Activated naive CD4-positive, alpha-beta T cell treated with anti-CD3 and anti-CD28 coated beads, Interleukin-2, amount 10 ng/mL, durations not matched to agents 7 days and 5 days (primary cell): ENCODE data around the gene TMED1.

Source experiments
- CTCF ChIA-PET: fragments of 350-600 bp; sonication (Branson Sonifier 250); formaldehyde crosslinking; loops from one replicate; lab custom pipeline; 2021; ENCODE audit warnings: antibody characterized with exemption; lab: Charles Lee
- DNase-seq: peaks from one replicate; pipeline ENCODE4 v3.0.0-alpha.2; 2020
- H3K27ac Mint-ChIP-seq: one replicate; pipeline ENCODE4 v1.8.0; 2021; ENCODE audit warnings: mild to moderate bottlenecking, moderate library complexity, mixed read lengths
- H3K27me3 Mint-ChIP-seq: one replicate; pipeline ENCODE4 v1.8.0; 2021; ENCODE audit warnings: mild to moderate bottlenecking, mixed read lengths
- H3K36me3 Mint-ChIP-seq: one replicate; pipeline ENCODE4 v1.8.0; 2021; ENCODE audit warnings: mixed read lengths
- H3K4me1 Mint-ChIP-seq: one replicate; pipeline ENCODE4 v1.8.0; 2021; ENCODE audit warnings: mixed read lengths
- H3K4me3 Mint-ChIP-seq: one replicate; pipeline ENCODE4 v1.8.0; 2021; ENCODE audit warnings: mild to moderate bottlenecking, moderate library complexity, mixed read lengths
- H3K9me3 Mint-ChIP-seq: one replicate; pipeline ENCODE4 v1.8.0; 2021; ENCODE audit warnings: mixed read lengths

TMED1 gene

DNA sequence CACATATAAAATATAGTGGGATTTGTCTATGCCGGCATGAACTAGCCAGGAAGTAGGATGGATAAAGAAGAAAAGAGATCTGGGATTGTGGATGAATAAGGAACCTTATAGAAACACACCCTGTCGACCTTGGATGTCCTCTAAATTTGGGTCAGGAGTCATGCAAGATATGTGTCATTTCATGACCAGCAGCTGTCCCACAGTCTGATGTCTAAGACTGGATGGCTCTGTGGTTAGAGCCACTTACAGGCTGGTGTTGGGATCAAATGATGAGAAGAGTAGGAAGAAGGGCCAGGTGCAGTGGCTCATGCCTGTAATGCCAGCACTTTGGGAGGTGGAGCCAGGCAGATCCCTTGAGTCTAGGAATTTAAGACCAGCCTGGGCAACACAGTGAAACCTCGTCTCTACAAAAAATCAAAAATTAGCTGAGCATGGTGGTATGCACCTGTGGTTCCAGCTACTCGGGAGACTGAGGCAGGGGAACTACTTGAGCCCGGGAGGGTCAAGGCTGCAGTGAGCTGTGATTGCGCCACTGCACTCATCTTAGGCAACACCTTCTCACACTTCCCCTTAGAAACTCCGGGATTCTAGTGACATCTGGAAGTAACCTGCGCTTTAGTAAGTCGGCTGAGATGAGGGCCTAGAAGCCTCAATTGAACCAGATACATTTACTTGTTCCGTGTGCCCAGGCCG is 30.8 kb downstream of the TMED1 start:
- Mint-ChIP-seq H3K27ac (peak overlapping the region; percentile 62), H3K27me3 (no peaks in the 10 kb centered on the region), H3K36me3 (peaks cover 45% of the 10 kb centered on the region), H3K4me1 (peaks cover 21% of the 10 kb centered on the region), H3K4me3 (no peak overlapping the region), H3K9me3 (no peaks in the 10 kb centered on the region)
- DNase-seq, result no peak
- CTCF ChIA-PET, result interaction anchor here (1.5 kb wide), 1 partner anchor 53 kb away, joined by 3 read pairs; no protein-coding TSS in a partner anchor

DNA sequence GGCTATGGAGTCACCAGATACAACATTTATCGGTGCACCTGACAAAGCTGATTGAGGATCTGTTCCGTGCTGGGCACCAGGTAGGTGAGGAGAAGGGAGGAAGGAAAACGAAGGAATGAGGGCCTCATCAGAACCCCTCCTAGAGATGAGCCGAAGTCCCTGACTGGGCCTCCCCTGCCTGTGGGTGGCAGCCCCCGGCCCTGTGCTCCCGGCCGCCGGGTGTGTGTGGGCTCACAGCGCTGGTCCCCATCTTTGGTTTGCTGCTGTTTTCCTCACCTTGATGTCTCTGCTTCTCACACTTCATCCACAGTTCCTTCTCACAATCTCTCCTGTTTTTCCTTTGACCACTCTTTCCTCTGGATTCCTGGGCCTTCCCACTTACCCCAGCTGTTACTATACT is 32.8 kb downstream of the TMED1 start:
- CTCF ChIA-PET, result no interaction called here
- Mint-ChIP-seq H3K36me3 (peaks cover 41% of the 10 kb centered on the region), H3K9me3 (no peaks in the 10 kb centered on the region), H3K4me3 (no peak overlapping the region), H3K27me3 (no peaks in the 10 kb centered on the region), H3K4me1 (peaks cover 15% of the 10 kb centered on the region), H3K27ac (peak overlapping the region; percentile 64)
- DNase-seq, result no peak

DNA sequence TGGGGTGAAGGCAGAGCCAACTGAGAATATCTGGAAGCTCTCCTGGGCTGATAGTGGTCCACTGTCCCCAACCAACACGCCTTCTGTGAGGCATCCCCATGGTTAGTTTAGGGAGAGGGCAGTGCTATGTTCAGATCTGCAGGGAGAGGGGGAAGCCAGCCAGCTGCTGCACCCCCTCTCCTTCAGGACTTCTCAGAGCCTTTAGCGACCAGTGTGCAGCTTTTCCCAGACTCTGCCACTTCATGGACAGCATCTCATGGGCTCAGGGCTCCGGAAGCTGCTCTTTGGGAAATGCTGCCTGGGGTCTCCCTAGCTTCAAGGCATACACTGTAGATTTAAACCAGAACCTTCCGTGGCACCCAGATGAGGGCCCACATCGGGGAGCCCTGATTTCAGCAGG is 33.5 kb downstream of the TMED1 start:
- Mint-ChIP-seq H3K27me3 (no peaks in the 10 kb centered on the region), H3K27ac (no peak overlapping the region), H3K36me3 (peaks cover 44% of the 10 kb centered on the region), H3K9me3 (no peaks in the 10 kb centered on the region), H3K4me3 (no peak overlapping the region), H3K4me1 (peaks cover 18% of the 10 kb centered on the region)
- CTCF ChIA-PET, result no interaction called here
- DNase-seq, result no peak

DNA sequence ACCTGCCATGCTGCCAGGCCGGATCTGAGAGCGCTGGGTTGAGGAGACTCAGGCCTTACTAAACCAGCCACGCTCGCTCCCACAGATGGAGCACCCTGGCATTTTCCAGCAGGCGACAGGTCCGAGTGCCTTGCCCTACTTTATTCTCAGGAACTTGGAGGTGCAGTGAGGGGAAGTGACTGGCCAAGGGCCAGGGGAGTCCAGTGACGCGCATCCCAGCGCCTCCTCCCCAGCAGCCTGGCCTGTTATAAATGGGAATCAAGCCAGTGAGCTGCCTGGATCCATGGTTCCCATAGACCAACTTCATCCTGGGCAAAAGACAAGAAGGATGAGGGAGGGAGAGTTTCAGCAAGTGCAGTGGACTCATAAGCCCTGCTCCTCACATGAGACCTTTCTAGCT is 35.5 kb downstream of the TMED1 start:
- H3K4me1 Mint-ChIP-seq, result peaks cover 32% of the 10 kb centered on the region
- no peaks in the 10 kb centered on the region for H3K9me3 Mint-ChIP-seq
- H3K27ac Mint-ChIP-seq, result no peak overlapping the region
- no peak overlapping the region for H3K4me3 Mint-ChIP-seq
- no peaks in the 10 kb centered on the region for H3K27me3 Mint-ChIP-seq
- H3K36me3 Mint-ChIP-seq, result peaks cover 47% of the 10 kb centered on the region
- CTCF ChIA-PET, result no interaction called here
- DNase-seq, result no peak

DNA sequence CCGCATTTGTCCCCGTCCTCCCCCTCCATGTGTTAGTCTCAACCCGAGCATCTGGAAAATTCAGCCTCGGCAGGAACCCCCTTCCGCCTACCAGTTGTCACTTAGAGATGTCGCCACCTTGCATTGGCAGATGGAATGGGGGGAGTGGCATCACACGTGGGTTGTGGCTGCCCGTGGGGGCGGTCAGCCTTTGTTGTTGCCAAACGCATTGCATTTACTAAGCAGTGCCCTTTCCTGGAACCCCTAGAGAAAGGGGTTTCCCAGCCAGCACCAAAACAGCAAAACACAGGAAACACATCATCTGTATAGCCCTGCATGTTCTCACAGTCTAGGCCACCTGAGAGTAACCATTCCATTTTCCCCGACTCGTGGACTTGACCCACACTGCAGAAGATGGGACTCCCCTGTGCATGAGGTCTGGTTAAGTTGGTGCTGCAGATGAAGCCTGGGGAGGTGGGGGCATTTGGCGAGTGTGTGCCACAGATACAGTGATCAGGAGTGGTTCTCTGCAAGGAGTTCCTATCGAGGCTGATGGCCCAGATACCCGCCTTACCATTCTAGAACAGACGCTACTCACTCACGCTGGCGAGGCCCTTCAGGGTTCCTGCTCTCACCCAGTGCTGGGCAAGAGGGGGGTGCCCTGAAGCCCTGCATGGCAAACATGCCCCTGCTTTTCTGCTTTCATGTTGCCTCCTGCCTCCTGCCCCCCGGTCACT is 38.3 kb downstream of the TMED1 start:
- Mint-ChIP-seq H3K27me3 (no peaks in the 10 kb centered on the region), H3K9me3 (no peaks in the 10 kb centered on the region), H3K36me3 (peaks cover 38% of the 10 kb centered on the region), H3K4me1 (peaks cover 34% of the 10 kb centered on the region), H3K4me3 (peak overlapping the region; percentile 65), H3K27ac (peak overlapping the region; percentile 97)
- peak; percentile 88 for DNase-seq
- CTCF ChIA-PET, result no interaction called here

DNA sequence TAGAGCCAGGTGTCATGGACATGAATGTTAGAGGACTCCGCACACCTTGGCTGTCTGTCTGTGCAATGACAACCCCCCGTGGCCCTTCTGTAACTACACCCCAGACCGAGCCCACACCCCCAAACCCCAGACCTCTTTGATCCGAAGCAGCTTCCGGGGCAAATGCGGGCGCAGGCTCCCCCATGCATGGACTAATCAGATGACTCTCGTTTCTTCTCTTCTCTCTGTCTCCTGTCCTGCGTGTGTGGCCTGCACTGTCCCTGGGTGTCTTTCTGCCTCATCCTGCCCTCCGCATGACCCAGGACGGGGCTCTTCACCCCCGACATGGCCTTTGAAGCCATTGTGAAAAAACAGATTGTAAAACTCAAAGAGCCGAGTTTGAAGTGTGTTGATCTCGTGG is 38.9 kb downstream of the TMED1 start:
- Mint-ChIP-seq H3K4me1 (peaks cover 34% of the 10 kb centered on the region), H3K27ac (peak overlapping the region; percentile 97), H3K9me3 (no peaks in the 10 kb centered on the region), H3K36me3 (peaks cover 41% of the 10 kb centered on the region), H3K27me3 (no peaks in the 10 kb centered on the region), H3K4me3 (peak overlapping the region; percentile 65)
- CTCF ChIA-PET, result no interaction called here
- DNase-seq, result peak; percentile 37

DNA sequence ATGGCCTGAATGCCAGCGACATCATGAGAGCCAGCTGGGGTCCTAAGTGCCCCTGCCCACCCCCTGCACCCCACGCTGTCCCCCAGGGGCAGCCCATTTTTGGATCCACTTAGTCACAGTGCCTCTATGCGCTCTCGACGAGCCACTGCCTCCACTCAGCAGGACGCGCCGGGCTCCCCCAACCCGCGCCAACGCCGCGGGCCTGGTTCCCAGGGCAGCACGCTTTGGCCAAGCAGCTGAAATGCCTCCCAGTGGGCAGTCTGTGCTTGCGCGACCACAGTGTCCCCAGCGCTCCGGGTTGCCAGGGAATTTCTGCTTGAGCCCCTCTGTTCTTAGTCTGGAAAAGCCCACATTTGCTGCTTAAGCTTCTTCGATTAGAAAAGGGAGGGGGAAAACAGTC is 39.4 kb downstream of the TMED1 start:
- CTCF ChIA-PET, result no interaction called here
- peaks cover 43% of the 10 kb centered on the region for H3K36me3 Mint-ChIP-seq
- H3K4me1 Mint-ChIP-seq, result peaks cover 34% of the 10 kb centered on the region
- H3K4me3 Mint-ChIP-seq, result no peak overlapping the region
- H3K27me3 Mint-ChIP-seq, result no peaks in the 10 kb centered on the region
- peak overlapping the region; percentile 97 for H3K27ac Mint-ChIP-seq
- H3K9me3 Mint-ChIP-seq, result no peaks in the 10 kb centered on the region
- no peak for DNase-seq

DNA sequence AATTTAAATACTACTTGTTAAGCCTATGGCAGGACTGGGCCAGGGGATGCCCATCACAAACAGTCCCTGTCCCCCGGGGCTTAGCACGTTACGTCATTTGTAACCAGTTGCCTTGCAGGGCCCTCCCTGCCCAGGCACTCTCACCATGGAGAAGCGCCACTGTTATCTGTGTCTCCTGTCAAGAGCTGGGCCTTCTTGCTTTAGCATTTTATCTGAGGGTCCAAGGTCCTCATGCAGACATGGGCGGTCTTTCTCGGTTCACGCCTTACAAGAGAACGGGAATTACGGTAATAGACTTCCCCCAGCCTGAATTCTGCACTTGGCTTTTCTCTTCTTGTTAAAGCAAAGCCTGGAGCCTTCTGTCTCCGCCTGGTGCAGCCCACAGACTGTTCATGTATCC is 46.1 kb downstream of the TMED1 start:
- H3K36me3 Mint-ChIP-seq, result peaks cover 38% of the 10 kb centered on the region
- no peaks in the 10 kb centered on the region for H3K27me3 Mint-ChIP-seq
- DNase-seq, result no peak
- H3K9me3 Mint-ChIP-seq, result no peaks in the 10 kb centered on the region
- no peak overlapping the region for H3K4me3 Mint-ChIP-seq
- no peaks in the 10 kb centered on the region for H3K4me1 Mint-ChIP-seq
- CTCF ChIA-PET, result no interaction called here
- no peak overlapping the region for H3K27ac Mint-ChIP-seq

DNA sequence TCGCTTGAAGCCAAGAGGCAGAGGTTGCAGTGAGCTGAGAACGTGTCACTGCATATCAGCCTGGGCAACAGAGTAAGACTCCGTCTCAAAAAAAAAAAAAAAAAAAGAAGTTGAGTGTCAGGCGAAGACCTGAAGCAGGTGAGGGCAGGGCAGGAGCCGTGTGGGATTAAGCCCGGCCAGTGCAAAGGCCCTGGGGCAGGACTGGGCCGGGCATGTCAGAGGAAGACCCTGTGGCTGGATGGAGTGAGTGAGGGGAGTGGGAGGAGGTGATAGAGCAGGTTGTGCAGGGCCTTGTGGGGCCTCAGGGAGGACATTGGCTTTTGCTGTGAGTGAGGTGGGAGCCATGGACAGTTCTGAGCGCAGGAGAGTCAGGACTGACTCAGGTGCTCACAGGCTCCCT is 47.9 kb downstream of the TMED1 start:
- DNase-seq, result no peak
- Mint-ChIP-seq H3K27me3 (no peaks in the 10 kb centered on the region), H3K9me3 (no peaks in the 10 kb centered on the region), H3K4me3 (no peak overlapping the region), H3K4me1 (no peaks in the 10 kb centered on the region), H3K36me3 (peaks cover 46% of the 10 kb centered on the region), H3K27ac (no peak overlapping the region)
- CTCF ChIA-PET, result no interaction called here

DNA sequence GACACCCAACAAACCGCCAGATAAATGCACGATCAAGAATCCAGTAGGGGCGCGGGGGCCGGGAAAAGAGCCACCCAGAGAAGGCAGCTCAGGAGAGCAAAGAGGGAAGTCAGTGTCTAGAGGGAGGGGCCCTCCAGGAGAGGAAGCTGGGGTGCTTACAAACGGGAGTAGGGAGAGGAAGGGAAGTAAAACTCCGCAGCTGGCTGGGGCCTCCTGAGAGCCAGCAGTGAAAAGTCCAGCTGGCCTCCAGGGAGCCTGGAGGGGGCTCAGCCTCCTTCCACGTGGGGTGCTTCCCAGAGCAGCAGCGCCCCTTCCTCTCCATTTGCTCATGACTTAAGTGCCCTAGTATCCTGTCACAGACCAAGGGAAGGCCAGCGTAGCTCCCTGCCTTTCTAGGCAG is 51.8 kb downstream of the TMED1 start:
- Mint-ChIP-seq H3K27ac (peak overlapping the region; percentile 55), H3K4me1 (peaks cover 2% of the 10 kb centered on the region), H3K4me3 (no peak overlapping the region), H3K9me3 (no peaks in the 10 kb centered on the region), H3K27me3 (no peaks in the 10 kb centered on the region), H3K36me3 (peaks cover 68% of the 10 kb centered on the region)
- DNase-seq, result no peak
- CTCF ChIA-PET, result interaction anchor here (1.4 kb wide), 1 partner anchor 65 kb away, joined by 3 read pairs; no protein-coding TSS in a partner anchor

DNA sequence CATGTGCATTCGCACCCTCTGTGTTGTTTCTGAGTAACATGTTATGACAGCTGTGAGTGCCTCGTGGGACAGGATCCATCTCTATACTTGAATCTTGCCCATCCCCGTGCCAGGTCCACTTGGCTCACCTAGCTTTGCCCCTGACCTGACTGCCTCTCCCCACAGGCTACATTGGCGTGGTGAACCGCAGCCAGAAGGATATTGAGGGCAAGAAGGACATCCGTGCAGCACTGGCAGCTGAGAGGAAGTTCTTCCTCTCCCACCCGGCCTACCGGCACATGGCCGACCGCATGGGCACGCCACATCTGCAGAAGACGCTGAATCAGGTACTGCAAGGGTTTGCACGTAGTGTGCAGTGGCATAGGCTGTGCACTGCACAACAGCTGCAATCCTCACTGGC is 53.2 kb downstream of the TMED1 start:
- Mint-ChIP-seq H3K27ac (no peak overlapping the region), H3K36me3 (peaks cover 68% of the 10 kb centered on the region), H3K9me3 (no peaks in the 10 kb centered on the region), H3K27me3 (no peaks in the 10 kb centered on the region), H3K4me3 (no peak overlapping the region), H3K4me1 (peaks cover 2% of the 10 kb centered on the region)
- CTCF ChIA-PET, result no interaction called here
- no peak for DNase-seq
